B cell (primary cell): ENCODE results near the gene RPLP1.

ENCODE experiments used
- EZH2 ChIP-seq: IDR thresholded peaks from 2 replicates; pipeline ENCODE4 v1.6.1; 2012; ENCODE audit warnings: borderline replicate concordance, low read depth, mild to moderate bottlenecking, moderate library complexity, low read length; ENCODE audit not compliant: insufficient read depth, poor library complexity, severe bottlenecking
- TF ChIP-seq, protein P1 (sequence below): fragments of 200-600 bp; IDR thresholded peaks from one replicate; pipeline ENCODE4 v1.8.0; 2022; ENCODE audit warnings: antibody characterized with exemption, mild to moderate bottlenecking

DNA sequence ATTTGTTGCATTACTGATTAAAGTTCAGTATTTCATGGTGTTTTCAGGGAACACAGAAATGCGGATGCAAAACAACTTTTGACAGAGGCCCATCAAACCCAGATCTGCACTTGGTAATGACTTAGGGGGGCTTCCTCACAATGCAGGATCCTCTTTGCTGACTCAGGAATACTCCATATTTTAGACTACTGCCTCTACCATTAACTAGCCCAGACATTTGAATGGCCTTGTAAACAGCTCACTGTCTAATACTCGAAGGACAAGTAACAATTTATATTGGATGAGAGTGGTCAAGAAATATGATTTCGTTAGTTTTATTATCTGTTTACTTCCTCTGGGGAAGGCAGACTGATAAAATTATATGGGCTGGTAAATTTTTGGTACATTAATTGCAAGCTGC, 47.5 kb upstream of the RPLP1 start:
- TF ChIP-seq, protein P1, sequence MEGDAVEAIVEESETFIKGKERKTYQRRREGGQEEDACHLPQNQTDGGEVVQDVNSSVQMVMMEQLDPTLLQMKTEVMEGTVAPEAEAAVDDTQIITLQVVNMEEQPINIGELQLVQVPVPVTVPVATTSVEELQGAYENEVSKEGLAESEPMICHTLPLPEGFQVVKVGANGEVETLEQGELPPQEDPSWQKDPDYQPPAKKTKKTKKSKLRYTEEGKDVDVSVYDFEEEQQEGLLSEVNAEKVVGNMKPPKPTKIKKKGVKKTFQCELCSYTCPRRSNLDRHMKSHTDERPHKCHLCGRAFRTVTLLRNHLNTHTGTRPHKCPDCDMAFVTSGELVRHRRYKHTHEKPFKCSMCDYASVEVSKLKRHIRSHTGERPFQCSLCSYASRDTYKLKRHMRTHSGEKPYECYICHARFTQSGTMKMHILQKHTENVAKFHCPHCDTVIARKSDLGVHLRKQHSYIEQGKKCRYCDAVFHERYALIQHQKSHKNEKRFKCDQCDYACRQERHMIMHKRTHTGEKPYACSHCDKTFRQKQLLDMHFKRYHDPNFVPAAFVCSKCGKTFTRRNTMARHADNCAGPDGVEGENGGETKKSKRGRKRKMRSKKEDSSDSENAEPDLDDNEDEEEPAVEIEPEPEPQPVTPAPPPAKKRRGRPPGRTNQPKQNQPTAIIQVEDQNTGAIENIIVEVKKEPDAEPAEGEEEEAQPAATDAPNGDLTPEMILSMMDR: no peak
- TF ChIP-seq EZH2: no peak
